Measurements from ENCODE around the gene COL4A4.

The COL4A4 gene

DNA sequence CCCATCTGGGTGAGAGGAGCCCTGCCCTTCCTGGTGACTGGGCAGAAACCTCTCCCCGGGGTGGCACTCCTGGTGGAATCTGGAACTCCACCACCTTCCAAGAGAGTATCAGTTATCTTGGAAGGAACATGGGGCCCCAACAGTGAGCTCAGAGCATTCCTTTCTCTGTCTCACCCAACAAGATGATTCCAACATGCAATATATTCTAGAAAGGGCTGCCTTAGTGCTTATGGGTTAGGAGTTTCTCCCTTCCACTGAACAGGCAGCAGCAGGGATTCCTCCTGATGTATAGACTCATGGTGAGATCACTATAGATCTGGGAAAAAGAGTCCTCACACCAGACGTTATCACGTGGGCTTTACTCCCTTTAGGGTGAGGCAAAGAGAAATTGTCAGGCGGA, 147.1 kb downstream of the COL4A4 start:
- ChIA-PET POLR2A (no interaction called here), CTCF (interaction anchor here (1.2 kb wide), 1 partner anchor 34 kb away, joined by 3 read pairs; no protein-coding TSS in a partner anchor)
- no peak overlapping the region for H3K27ac ChIP-seq (ENCODE audit: insufficient read depth in 1 of 2, low read depth in 1 of 2, low read length in 2 of 2, poor library complexity in 1 of 2, severe bottlenecking in 2 of 2)
- no peak for DNase-seq
- peaks cover 0 to 2% (median 0%) of the 10 kb centered on the region in 5 experiments for H3K27me3 ChIP-seq (replicated peaks in 2 of 5; ENCODE audit: control insufficient read depth in 4 of 5, insufficient read depth in 5 of 5, low read length in 4 of 5)
- H3K4me1 ChIP-seq (ENCODE audit: control extremely low read depth in 1 of 4, control insufficient read depth in 4 of 4, insufficient read depth in 4 of 4, low read length in 3 of 4): no peaks in the 10 kb centered on the region
- no peak overlapping the region for H3K4me3 ChIP-seq (ENCODE audit: control insufficient read depth in 1 of 7, extremely low read depth in 1 of 7, insufficient read depth in 4 of 7, low read depth in 2 of 7, low read length in 6 of 7)
- no peaks in the 10 kb centered on the region for H3K36me3 ChIP-seq (ENCODE audit: control insufficient read depth in 4 of 4, insufficient read depth in 4 of 4, low read length in 3 of 4)
- no peaks in the 10 kb centered on the region for H3K9me3 ChIP-seq (ENCODE audit: control extremely low read depth in 1 of 5, control insufficient read depth in 4 of 5, insufficient read depth in 2 of 5, low read depth in 1 of 5, low read length in 4 of 5)
- 93% methylated on average over 3 of the region's 4 CpGs for WGBS (ENCODE audit: insufficient coverage)

- Histone ChIP-seq H3K36me3 (ENCODE audit: control insufficient read depth in 4 of 4, insufficient read depth in 4 of 4, low read length in 3 of 4) (no peaks in the 10 kb centered on the region), H3K4me3 (ENCODE audit: control insufficient read depth in 1 of 7, extremely low read depth in 1 of 7, insufficient read depth in 4 of 7, low read depth in 2 of 7, low read length in 6 of 7) (no peak overlapping the region), H3K27me3 (replicated peaks in 2 of 5; ENCODE audit: control insufficient read depth in 4 of 5, insufficient read depth in 5 of 5, low read length in 4 of 5) (peaks cover 0 to 2% (median 0%) of the 10 kb centered on the region in 5 experiments), H3K4me1 (ENCODE audit: control extremely low read depth in 1 of 4, control insufficient read depth in 4 of 4, insufficient read depth in 4 of 4, low read length in 3 of 4) (no peaks in the 10 kb centered on the region), H3K27ac (ENCODE audit: insufficient read depth in 1 of 2, low read depth in 1 of 2, low read length in 2 of 2, poor library complexity in 1 of 2, severe bottlenecking in 2 of 2) (no peak overlapping the region), H3K9me3 (ENCODE audit: control extremely low read depth in 1 of 5, control insufficient read depth in 4 of 5, insufficient read depth in 2 of 5, low read depth in 1 of 5, low read length in 4 of 5) (no peaks in the 10 kb centered on the region)
- POLR2A ChIA-PET: no interaction called here
- CTCF ChIA-PET: no interaction called here
- WGBS (ENCODE audit: insufficient coverage): 97% methylated on average over 6 of the region's 8 CpGs
- DNase-seq: no peak
These were observed 150.1 kb downstream of the COL4A4 start for GRCh38 chr2:227013881-227014280.

DNA sequence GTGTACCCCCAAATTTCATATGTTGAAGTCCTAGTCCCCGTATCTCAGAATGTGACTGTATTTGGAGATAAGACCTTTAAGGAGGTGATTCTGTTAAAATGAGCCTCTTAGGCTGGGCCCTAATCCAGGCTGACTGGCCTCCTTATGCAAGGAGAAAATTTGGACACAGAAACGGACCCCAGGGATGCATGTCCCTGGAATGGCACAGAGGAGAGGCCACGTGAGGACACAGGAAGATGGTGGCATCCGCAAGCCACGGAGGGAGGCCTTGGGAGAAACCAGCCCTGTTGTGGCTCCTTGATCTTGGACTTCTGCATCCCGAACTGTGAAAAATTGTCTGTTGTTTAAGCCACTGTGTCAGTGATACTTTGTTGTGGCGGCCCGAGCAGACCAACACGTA, 150.7 kb downstream of the COL4A4 start:
- Histone ChIP-seq H3K9me3 (ENCODE audit: control extremely low read depth in 1 of 5, control insufficient read depth in 4 of 5, insufficient read depth in 2 of 5, low read depth in 1 of 5, low read length in 4 of 5) (no peaks in the 10 kb centered on the region), H3K4me1 (ENCODE audit: control extremely low read depth in 1 of 4, control insufficient read depth in 4 of 4, insufficient read depth in 4 of 4, low read length in 3 of 4) (no peaks in the 10 kb centered on the region), H3K27ac (ENCODE audit: insufficient read depth in 1 of 2, low read depth in 1 of 2, low read length in 2 of 2, poor library complexity in 1 of 2, severe bottlenecking in 2 of 2) (no peak overlapping the region), H3K36me3 (ENCODE audit: control insufficient read depth in 4 of 4, insufficient read depth in 4 of 4, low read length in 3 of 4) (no peaks in the 10 kb centered on the region), H3K27me3 (replicated peaks in 2 of 5; ENCODE audit: control insufficient read depth in 4 of 5, insufficient read depth in 5 of 5, low read length in 4 of 5) (peaks cover 0 to 2% (median 0%) of the 10 kb centered on the region in 5 experiments), H3K4me3 (ENCODE audit: control insufficient read depth in 1 of 7, extremely low read depth in 1 of 7, insufficient read depth in 4 of 7, low read depth in 2 of 7, low read length in 6 of 7) (no peak overlapping the region)
- WGBS (ENCODE audit: insufficient coverage): 92% methylated on average over 6 of the region's 9 CpGs
- POLR2A ChIA-PET: no interaction called here
- no peak for DNase-seq
- CTCF ChIA-PET: no interaction called here

- Histone ChIP-seq H3K27ac (ENCODE audit: insufficient read depth in 1 of 2, low read depth in 1 of 2, low read length in 2 of 2, poor library complexity in 1 of 2, severe bottlenecking in 2 of 2) (no peak overlapping the region), H3K4me1 (ENCODE audit: control extremely low read depth in 1 of 4, control insufficient read depth in 4 of 4, insufficient read depth in 4 of 4, low read length in 3 of 4) (no peaks in the 10 kb centered on the region), H3K9me3 (ENCODE audit: control extremely low read depth in 1 of 5, control insufficient read depth in 4 of 5, insufficient read depth in 2 of 5, low read depth in 1 of 5, low read length in 4 of 5) (no peaks in the 10 kb centered on the region), H3K27me3 (replicated peaks in 2 of 5; ENCODE audit: control insufficient read depth in 4 of 5, insufficient read depth in 5 of 5, low read length in 4 of 5) (peaks cover 0 to 2% (median 0%) of the 10 kb centered on the region in 5 experiments), H3K4me3 (ENCODE audit: control insufficient read depth in 1 of 7, extremely low read depth in 1 of 7, insufficient read depth in 4 of 7, low read depth in 2 of 7, low read length in 6 of 7) (no peak overlapping the region), H3K36me3 (ENCODE audit: control insufficient read depth in 4 of 4, insufficient read depth in 4 of 4, low read length in 3 of 4) (no peaks in the 10 kb centered on the region)
- POLR2A ChIA-PET: no interaction called here
- no peak for DNase-seq
- CTCF ChIA-PET: no interaction called here
- WGBS (ENCODE audit: insufficient coverage): 50% methylated on average over 2 of the region's 3 CpGs
These were observed 153.6 kb downstream of the COL4A4 start for GRCh38 chr2:227010433-227010832.

DNA sequence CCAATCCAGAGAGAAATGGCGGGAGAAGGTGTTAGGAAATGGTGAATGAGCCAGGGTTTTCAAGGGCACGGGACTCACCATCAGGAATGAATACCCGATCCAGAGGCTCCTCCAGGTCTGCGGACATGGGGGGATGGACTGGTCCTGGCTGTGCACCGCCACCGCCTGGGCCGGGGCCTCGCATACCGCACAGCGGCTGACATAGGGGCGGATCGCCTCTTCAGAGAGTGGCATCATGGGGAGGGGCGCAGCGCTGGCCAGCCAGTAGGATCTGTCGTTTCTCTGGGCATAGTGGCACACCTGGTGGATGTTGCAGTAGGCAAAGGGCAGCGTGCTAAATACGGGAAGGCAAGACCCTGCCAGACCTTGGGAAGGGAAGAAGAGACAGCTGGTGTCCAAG, 156.1 kb downstream of the COL4A4 start:
- ChIA-PET CTCF (interaction anchor here (0.6 kb wide), 1 partner anchor 88 kb away, joined by 3 read pairs; no protein-coding TSS in a partner anchor), POLR2A (no interaction called here)
- H3K27me3 ChIP-seq (replicated peaks in 2 of 5; ENCODE audit: control insufficient read depth in 4 of 5, insufficient read depth in 5 of 5, low read length in 4 of 5): no peaks in the 10 kb centered on the region
- WGBS (ENCODE audit: insufficient coverage): 97% methylated on average over 14 of the region's 17 CpGs
- no peak overlapping the region for H3K4me3 ChIP-seq (ENCODE audit: control insufficient read depth in 1 of 7, extremely low read depth in 1 of 7, insufficient read depth in 4 of 7, low read depth in 2 of 7, low read length in 6 of 7)
- H3K27ac ChIP-seq (ENCODE audit: insufficient read depth in 1 of 2, low read depth in 1 of 2, low read length in 2 of 2, poor library complexity in 1 of 2, severe bottlenecking in 2 of 2): no peak overlapping the region
- no peaks in the 10 kb centered on the region for H3K36me3 ChIP-seq (ENCODE audit: control insufficient read depth in 4 of 4, insufficient read depth in 4 of 4, low read length in 3 of 4)
- no peaks in the 10 kb centered on the region for H3K4me1 ChIP-seq (ENCODE audit: control extremely low read depth in 1 of 4, control insufficient read depth in 4 of 4, insufficient read depth in 4 of 4, low read length in 3 of 4)
- H3K9me3 ChIP-seq (ENCODE audit: control extremely low read depth in 1 of 5, control insufficient read depth in 4 of 5, insufficient read depth in 2 of 5, low read depth in 1 of 5, low read length in 4 of 5): no peaks in the 10 kb centered on the region
- no peak for DNase-seq

DNA sequence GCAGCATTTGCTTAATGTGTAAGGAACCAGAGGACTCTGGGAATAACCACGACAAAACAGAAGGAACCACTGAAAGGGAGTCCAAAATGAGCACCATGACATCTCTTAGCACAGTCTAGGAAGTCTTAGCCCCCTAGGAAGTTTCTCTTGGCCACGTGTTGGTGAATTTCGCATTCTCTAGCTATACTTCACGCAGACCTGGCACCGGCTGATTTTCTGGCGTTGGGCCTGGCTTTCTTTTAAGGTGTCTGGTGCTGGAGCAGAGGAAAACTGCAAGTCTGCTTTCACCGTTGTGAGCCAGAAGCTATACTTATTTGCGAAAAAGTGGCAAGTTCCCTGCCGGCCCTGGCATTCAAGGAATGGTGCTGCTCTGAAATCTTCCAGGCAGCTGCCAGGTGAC, 156.9 kb downstream of the COL4A4 start:
- no peak for DNase-seq
- no peaks in the 10 kb centered on the region for H3K27me3 ChIP-seq (replicated peaks in 2 of 5; ENCODE audit: control insufficient read depth in 4 of 5, insufficient read depth in 5 of 5, low read length in 4 of 5)
- H3K9me3 ChIP-seq (ENCODE audit: control extremely low read depth in 1 of 5, control insufficient read depth in 4 of 5, insufficient read depth in 2 of 5, low read depth in 1 of 5, low read length in 4 of 5): no peaks in the 10 kb centered on the region
- ChIA-PET POLR2A (no interaction called here), CTCF (interaction anchor here (0.6 kb wide), 1 partner anchor 89 kb away, joined by 3 read pairs; no protein-coding TSS in a partner anchor)
- no peak overlapping the region for H3K4me3 ChIP-seq (ENCODE audit: control insufficient read depth in 1 of 7, extremely low read depth in 1 of 7, insufficient read depth in 4 of 7, low read depth in 2 of 7, low read length in 6 of 7)
- H3K27ac ChIP-seq (ENCODE audit: insufficient read depth in 1 of 2, low read depth in 1 of 2, low read length in 2 of 2, poor library complexity in 1 of 2, severe bottlenecking in 2 of 2): no peak overlapping the region
- H3K4me1 ChIP-seq (ENCODE audit: control extremely low read depth in 1 of 4, control insufficient read depth in 4 of 4, insufficient read depth in 4 of 4, low read length in 3 of 4): no peaks in the 10 kb centered on the region
- 72% methylated on average over 9 of the region's 9 CpGs for WGBS (ENCODE audit: insufficient coverage)
- no peaks in the 10 kb centered on the region for H3K36me3 ChIP-seq (ENCODE audit: control insufficient read depth in 4 of 4, insufficient read depth in 4 of 4, low read length in 3 of 4)

DNA sequence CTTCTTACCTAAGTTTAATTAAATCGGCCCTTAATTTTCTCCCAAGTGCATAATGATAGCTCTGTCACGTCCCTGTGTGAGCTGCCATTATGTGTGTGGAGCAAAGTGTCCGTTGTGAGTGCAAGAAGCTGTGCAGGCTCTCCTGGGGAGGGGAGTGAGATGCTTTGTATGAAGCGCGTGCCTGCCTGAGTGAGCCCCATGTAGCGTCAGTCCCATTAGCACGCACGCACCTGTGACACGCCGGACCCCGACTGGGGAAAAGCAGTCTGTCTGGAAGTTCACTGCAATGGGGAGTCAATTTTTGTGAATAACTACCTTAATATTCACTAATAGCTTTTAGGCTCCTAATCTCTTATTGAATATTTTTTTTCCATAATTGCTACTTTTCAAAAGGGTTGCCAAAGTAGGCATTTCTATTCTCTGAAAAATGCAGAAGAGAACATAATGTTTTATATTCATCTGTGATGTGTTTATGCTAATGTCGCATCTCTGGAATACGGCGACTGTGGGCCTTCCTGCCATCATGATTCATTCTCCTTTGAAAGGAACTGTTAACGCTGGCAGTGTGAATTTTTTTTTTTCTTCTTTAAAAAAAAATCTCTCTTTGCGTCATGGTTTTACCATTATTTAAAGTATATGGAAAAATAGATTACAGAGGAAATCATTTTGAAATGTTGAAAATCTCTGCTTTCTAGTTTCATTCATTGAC, 157.7 kb downstream of the COL4A4 start:
- CTCF ChIA-PET: no interaction called here
- no peaks in the 10 kb centered on the region for H3K9me3 ChIP-seq (ENCODE audit: control extremely low read depth in 1 of 5, control insufficient read depth in 4 of 5, insufficient read depth in 2 of 5, low read depth in 1 of 5, low read length in 4 of 5)

More for the DNA sequence above, 157.7 kb downstream of the COL4A4 start:
- no peak for DNase-seq
- WGBS (ENCODE audit: insufficient coverage): 93% methylated on average over 3 of the region's 16 CpGs
- Histone ChIP-seq H3K36me3 (ENCODE audit: control insufficient read depth in 4 of 4, insufficient read depth in 4 of 4, low read length in 3 of 4) (no peaks in the 10 kb centered on the region), H3K4me1 (ENCODE audit: control extremely low read depth in 1 of 4, control insufficient read depth in 4 of 4, insufficient read depth in 4 of 4, low read length in 3 of 4) (no peaks in the 10 kb centered on the region), H3K4me3 (ENCODE audit: control insufficient read depth in 1 of 7, extremely low read depth in 1 of 7, insufficient read depth in 4 of 7, low read depth in 2 of 7, low read length in 6 of 7) (no peak overlapping the region), H3K27me3 (replicated peaks in 2 of 5; ENCODE audit: control insufficient read depth in 4 of 5, insufficient read depth in 5 of 5, low read length in 4 of 5) (no peaks in the 10 kb centered on the region), H3K27ac (ENCODE audit: insufficient read depth in 1 of 2, low read depth in 1 of 2, low read length in 2 of 2, poor library complexity in 1 of 2, severe bottlenecking in 2 of 2) (no peak overlapping the region)
- POLR2A ChIA-PET: no interaction called here
